Neural cell (in vitro differentiated cells): ENCODE results near the gene RABEPK. TPM values are rescaled to one million over a fixed set of nuclear protein-coding genes. Genes with fewer than 3 reads are reported as not detected.
"Not testable (repeated sequence)": the region's sequence is repeated elsewhere in the genome, so short reads cannot be mapped to it uniquely, and the experiment has no call there.

Experiments used
- H2AFZ ChIP-seq: fragments of 200-600, 300-800 bp; sonication (generic), shearing (Covaris generic); 2 replicates; pipeline ENCODE4 v1.6.0; 2014; ENCODE audit warnings: low read depth, mild to moderate bottlenecking, antibody characterized with exemption, low read length, moderate library complexity
- H3F3A ChIP-seq: fragments of 200-600 bp; shearing (Covaris generic); 2 replicates; pipeline ENCODE4 v1.6.1; 2016; ENCODE audit warnings: mild to moderate bottlenecking, moderate library complexity, mixed read lengths, antibody characterized with exemption, low read length; ENCODE audit not compliant: insufficient read depth, poor library complexity, severe bottlenecking
- H3K27ac ChIP-seq: fragments of 200-600, 300-800 bp; sonication (generic), shearing (Covaris generic); 2 replicates; pipeline ENCODE4 v1.5.1; 2014; ENCODE audit warnings: mild to moderate bottlenecking, low read length, moderate library complexity
- H3K27me3 ChIP-seq: fragments of 300-800, 200-600 bp; sonication (generic), shearing (Covaris generic); 2 replicates; pipeline ENCODE4 v1.6.0; 2014; ENCODE audit warnings: mild to moderate bottlenecking, low read depth, low read length, moderate library complexity; ENCODE audit not compliant: insufficient read depth
- H3K36me3 ChIP-seq: fragments of 300-800, 200-600 bp; sonication (generic), shearing (Covaris generic); 2 replicates; pipeline ENCODE4 v1.5.1; 2014; ENCODE audit warnings: mild to moderate bottlenecking, antibody characterized with exemption, low read length, moderate library complexity; ENCODE audit not compliant: insufficient read depth
- H3K4me2 ChIP-seq: fragments of 300-800, 200-600 bp; sonication (generic), shearing (Covaris generic); 2 replicates; pipeline ENCODE4 v1.6.0; 2014; ENCODE audit warnings: mild to moderate bottlenecking, low read length
- H3K4me3 ChIP-seq: fragments of 300-800, 200-600 bp; sonication (generic), shearing (Covaris generic); 2 replicates; pipeline ENCODE4 v1.5.1; 2014; ENCODE audit warnings: mild to moderate bottlenecking, low read length, moderate library complexity
- H3K79me2 ChIP-seq: fragments of 200-600 bp; shearing (Covaris generic); replicated peaks from 2 replicates; pipeline ENCODE4 v1.6.0; 2014; ENCODE audit warnings: mild to moderate bottlenecking, low read length, moderate library complexity; ENCODE audit not compliant: insufficient read depth
- H3K9ac ChIP-seq: fragments of 300-800, 200-600 bp; sonication (generic), shearing (Covaris generic); 2 replicates; pipeline ENCODE4 v1.6.1; 2016; ENCODE audit warnings: mild to moderate bottlenecking, low read length, mixed read lengths
- H3K9me2 ChIP-seq: fragments of 200-600 bp; shearing (Covaris generic); 2 replicates; pipeline ENCODE4 v1.6.1; 2016; ENCODE audit warnings: mild to moderate bottlenecking, low read length, mixed read lengths; ENCODE audit not compliant: insufficient read depth
- H3K9me3 ChIP-seq: fragments of 200-600, 300-800 bp; sonication (generic), shearing (Covaris generic); 2 replicates; pipeline ENCODE4 v1.6.1; 2016; ENCODE audit warnings: mild to moderate bottlenecking, mixed run types, low read length, moderate library complexity, mixed read lengths
- H4K20me1 ChIP-seq: fragments of 200-600 bp; shearing (Covaris generic); 2 replicates; pipeline ENCODE4 v1.6.1; 2016; ENCODE audit warnings: mild to moderate bottlenecking, mixed run types; ENCODE audit not compliant: insufficient read depth
- CTCF ChIP-seq: fragments of 450-650 bp; IDR thresholded peaks from 2 replicates; pipeline ENCODE4 v1.5.1; 2014; ENCODE audit warnings: antibody characterized with exemption, mild to moderate bottlenecking, moderate library complexity; ENCODE audit not compliant: poor library complexity, severe bottlenecking
- EP300 ChIP-seq: fragments of 450-650 bp; conservative IDR thresholded peaks from 2 replicates; pipeline ENCODE4 v1.6.1; 2014; ENCODE audit warnings: antibody characterized with exemption, mild to moderate bottlenecking, moderate library complexity; ENCODE audit not compliant: poor library complexity, severe bottlenecking
- EZH2 ChIP-seq: fragments of 200-600, 300-800 bp; shearing (Covaris generic), sonication (generic); IDR thresholded peaks from 2 replicates; pipeline ENCODE4 v1.6.1; 2014; ENCODE audit warnings: antibody characterized with exemption, low read length, borderline replicate concordance, mild to moderate bottlenecking; ENCODE audit not compliant: insufficient read depth, poor library complexity, severe bottlenecking
- MXI1 ChIP-seq: fragments of 450-650 bp; conservative IDR thresholded peaks from 2 replicates; pipeline ENCODE4 v1.6.1; 2014; ENCODE audit warnings: antibody characterized with exemption, mild to moderate bottlenecking; ENCODE audit not compliant: poor library complexity, severe bottlenecking
- POLR2AphosphoS5 ChIP-seq: IDR thresholded peaks from 2 replicates; pipeline ENCODE4 v1.6.1; 2012
- RAD21 ChIP-seq: fragments of 450-650 bp; conservative IDR thresholded peaks from 2 replicates; pipeline ENCODE4 v1.6.1; 2014; ENCODE audit warnings: antibody characterized with exemption, mild to moderate bottlenecking, moderate library complexity
- REST ChIP-seq: IDR thresholded peaks from 2 replicates; pipeline ENCODE4 v1.6.1; 2012; ENCODE audit warnings: borderline replicate concordance
- SMC3 ChIP-seq: fragments of 450-650 bp; conservative IDR thresholded peaks from 2 replicates; pipeline ENCODE4 v1.6.1; 2014; ENCODE audit warnings: antibody characterized with exemption, mild to moderate bottlenecking, moderate library complexity; ENCODE audit not compliant: poor library complexity
- TAF1 ChIP-seq: IDR thresholded peaks from 2 replicates; pipeline ENCODE4 v1.6.1; 2012; ENCODE audit warnings: low read depth
- polyA plus RNA-seq: library from polyadenylated mRNA; depleted of rRNA; stranded (reverse); fragments of >200 nt; gene quantifications from 2 replicates; pipeline ENCODE4 v1.2.3, GENCODE V29; 2014

Gene RABEPK
- polyA plus RNA-seq, 1 donor from 2014 or later: 58.2 TPM

DNA sequence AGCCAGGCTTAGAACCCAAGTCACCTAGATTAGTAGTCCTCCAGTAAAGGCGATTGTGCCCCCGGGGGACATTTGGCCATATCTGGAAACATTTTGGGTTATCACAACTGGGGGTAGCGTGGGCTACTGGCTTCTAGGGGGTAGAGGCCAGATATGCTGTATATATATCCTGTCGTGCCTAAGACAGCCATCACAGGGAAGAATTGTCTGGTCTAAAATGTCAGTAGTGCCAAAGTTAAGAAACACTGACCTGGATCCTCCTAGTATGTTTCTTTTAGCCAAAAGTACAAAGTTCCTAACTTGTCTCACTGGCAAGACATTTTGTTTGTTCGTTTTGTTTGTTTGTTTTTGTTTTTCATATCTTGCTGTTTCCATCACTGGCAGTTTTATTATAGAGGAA lies 13.8 kb downstream of the RABEPK start:
- TF ChIP-seq POLR2AphosphoS5: no peak
- no peak for TF ChIP-seq MXI1
- no peak for TF ChIP-seq EP300
- TF ChIP-seq TAF1: no peak
- no peak for TF ChIP-seq RAD21
- TF ChIP-seq EZH2: no peak
- no peak for TF ChIP-seq CTCF
- Histone ChIP-seq H3K36me3 (no peaks in the 10 kb centered on the region), H3K79me2 (no peaks in the 10 kb centered on the region)

DNA sequence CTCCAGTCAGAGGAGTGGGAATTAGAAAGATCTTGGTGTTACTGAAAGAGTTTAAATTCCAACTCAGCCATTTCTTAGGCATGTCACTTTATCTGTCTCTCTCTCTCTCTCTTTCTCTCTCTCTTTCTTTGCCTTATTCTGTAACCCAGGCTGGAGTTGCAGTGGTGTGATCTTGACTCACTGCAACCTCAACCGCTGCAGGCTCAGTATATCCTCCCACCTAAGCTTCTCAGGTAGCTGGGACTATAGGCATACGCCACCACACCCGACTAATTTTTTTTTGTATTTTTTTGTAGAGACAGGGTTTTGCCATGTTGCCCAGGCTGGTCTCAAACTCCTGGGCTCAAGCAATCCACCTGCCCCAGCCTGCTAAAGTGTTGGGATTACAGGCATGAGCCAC lies 18.3 kb downstream of the RABEPK start:
- no peak overlapping the region for H3K9ac ChIP-seq
- H3K27me3 ChIP-seq: no peaks in the 10 kb centered on the region
- H3K4me2 ChIP-seq: no peak overlapping the region
- H4K20me1 ChIP-seq: no peaks in the 10 kb centered on the region
- H3F3A ChIP-seq: no peaks in the 10 kb centered on the region
- H3K27ac ChIP-seq: no peak overlapping the region
- H3K79me2 ChIP-seq: no peaks in the 10 kb centered on the region
- H3K9me3 ChIP-seq: no peaks in the 10 kb centered on the region
- H3K36me3 ChIP-seq: no peaks in the 10 kb centered on the region
- H2AFZ ChIP-seq: no peak overlapping the region
- no peaks in the 10 kb centered on the region for H3K9me2 ChIP-seq
- H3K4me3 ChIP-seq: no peak overlapping the region
- TF ChIP-seq CTCF (no peak), REST (no peak), TAF1 (no peak), EP300 (no peak), EZH2 (no peak), POLR2AphosphoS5 (no peak), SMC3 (no peak), MXI1 (no peak), RAD21 (no peak)

More for the DNA sequence above, 13.8 kb downstream of the RABEPK start:
- Histone ChIP-seq H3K4me2 (no peak overlapping the region), H3K27me3 (no peaks in the 10 kb centered on the region), H2AFZ (no peak overlapping the region), H3K9me2 (no peaks in the 10 kb centered on the region), H3K9me3 (no peaks in the 10 kb centered on the region), H4K20me1 (no peaks in the 10 kb centered on the region), H3K27ac (no peak overlapping the region), H3K9ac (no peak overlapping the region), H3F3A (no peaks in the 10 kb centered on the region), H3K4me3 (no peak overlapping the region)

GRCh38 chr9:125224858-125225257 lies 24.5 kb downstream of the RABEPK start:
- H3K79me2 ChIP-seq, H3F3A ChIP-seq, H3K4me2 ChIP-seq, H3K27me3 ChIP-seq, H3K9me3 ChIP-seq, H3K4me3 ChIP-seq, H3K9me2 ChIP-seq, H3K36me3 ChIP-seq, H2AFZ ChIP-seq, H4K20me1 ChIP-seq, H3K27ac ChIP-seq, H3K9ac ChIP-seq: not testable (repeated sequence)
